GM20000 (cell line): ENCODE results near the gene FAM200B.
"Not testable (repeated sequence)": the region's sequence is repeated elsewhere in the genome, so short reads cannot be mapped to it uniquely, and the experiment has no call there.

ENCODE experiments used
- DNase-seq: peaks from one replicate; pipeline ENCODE4 v3.0.0; 2012; ENCODE audit warnings: low spot score
- TF ChIP-seq, protein P1 (sequence below): IDR thresholded peaks from 2 replicates; pipeline ENCODE4 v1.5.1; 2012; ENCODE audit warnings: mild to moderate bottlenecking, control low read depth; ENCODE audit errors: extremely low read depth, missing control alignments

FAM200B gene

DNA sequence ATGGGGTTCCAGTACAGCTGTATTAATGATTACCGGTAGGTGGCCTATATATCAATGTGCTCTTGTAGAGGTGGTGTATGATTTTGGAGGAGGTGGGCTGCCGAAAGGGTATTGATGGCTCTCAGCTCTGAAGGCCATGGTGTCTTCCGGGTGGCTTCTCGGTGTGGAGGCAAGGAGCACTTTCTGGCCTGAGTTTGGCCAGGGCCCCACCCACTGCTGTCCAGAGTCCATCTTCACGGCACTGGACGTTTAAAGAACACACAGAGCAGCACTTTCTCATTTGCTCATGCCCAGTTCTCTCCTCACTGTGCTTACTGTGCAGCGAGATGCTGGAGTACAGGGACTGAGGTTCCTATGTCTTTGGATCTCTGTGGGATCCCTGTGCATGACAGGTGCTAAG, 37.3 kb downstream of the FAM200B start:
- DNase-seq, result no peak
- TF ChIP-seq, protein P1, sequence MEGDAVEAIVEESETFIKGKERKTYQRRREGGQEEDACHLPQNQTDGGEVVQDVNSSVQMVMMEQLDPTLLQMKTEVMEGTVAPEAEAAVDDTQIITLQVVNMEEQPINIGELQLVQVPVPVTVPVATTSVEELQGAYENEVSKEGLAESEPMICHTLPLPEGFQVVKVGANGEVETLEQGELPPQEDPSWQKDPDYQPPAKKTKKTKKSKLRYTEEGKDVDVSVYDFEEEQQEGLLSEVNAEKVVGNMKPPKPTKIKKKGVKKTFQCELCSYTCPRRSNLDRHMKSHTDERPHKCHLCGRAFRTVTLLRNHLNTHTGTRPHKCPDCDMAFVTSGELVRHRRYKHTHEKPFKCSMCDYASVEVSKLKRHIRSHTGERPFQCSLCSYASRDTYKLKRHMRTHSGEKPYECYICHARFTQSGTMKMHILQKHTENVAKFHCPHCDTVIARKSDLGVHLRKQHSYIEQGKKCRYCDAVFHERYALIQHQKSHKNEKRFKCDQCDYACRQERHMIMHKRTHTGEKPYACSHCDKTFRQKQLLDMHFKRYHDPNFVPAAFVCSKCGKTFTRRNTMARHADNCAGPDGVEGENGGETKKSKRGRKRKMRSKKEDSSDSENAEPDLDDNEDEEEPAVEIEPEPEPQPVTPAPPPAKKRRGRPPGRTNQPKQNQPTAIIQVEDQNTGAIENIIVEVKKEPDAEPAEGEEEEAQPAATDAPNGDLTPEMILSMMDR, result no peak

DNA sequence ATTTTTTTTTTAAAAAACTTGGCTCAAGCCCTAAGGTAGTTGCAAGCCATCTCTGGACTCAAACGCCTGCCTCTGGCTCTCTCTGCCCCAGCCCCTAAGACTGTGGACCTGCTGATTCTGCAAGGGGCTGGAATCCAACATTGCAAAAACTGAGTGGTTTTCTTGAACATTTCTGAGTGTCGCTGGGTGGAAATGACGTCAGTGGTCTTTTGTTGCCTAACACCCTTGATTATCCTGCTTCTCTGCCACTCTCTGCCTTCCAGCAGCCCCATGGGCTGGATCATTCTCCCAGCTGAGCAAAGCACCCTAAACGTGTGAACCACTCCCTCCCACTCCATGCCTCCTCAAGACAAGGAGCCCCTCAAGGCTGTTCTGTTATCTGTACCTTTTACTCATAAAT, 37.9 kb downstream of the FAM200B start:
- no peak for DNase-seq

DNA sequence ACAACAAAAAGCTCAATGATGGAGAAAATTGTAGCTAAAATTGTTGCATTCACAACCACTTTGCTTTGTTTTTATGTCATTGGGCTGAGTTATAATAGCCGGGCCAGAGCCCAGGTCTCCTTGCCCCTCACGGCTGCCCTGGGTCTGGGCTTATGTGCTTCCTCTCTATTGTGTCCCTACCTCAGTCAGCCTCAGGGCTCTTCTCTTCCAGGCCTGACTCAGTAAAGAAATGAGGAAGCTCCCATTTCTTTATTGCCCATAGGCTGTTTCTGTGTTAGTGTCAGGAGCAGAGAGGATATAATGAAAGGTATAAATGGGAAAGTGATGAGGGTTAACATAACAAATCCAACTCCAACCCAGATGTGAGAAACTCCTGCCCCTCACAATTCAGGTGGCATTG, 39.2 kb downstream of the FAM200B start:
- DNase-seq, result no peak

More for the DNA sequence above, 37.9 kb downstream of the FAM200B start:
- TF ChIP-seq, protein P1, result no peak

DNA sequence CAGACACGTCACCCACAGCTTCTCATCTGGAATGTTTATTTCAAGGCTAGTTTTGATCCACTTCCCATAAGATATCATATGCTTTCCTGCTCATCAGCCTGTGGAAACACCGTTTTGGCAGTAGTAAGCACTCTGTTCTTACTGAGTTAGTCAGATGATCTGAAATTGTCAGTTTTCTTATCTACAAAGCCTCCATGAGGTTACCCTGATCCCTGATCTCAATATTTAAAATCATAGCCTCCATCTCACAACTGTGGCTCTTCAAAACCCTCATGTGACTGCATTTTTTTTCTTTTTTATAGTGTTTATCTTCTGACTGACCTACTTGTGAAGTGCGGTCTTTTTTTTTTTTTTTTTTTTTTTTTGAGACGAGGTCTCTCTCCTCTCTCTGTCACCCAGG, 44.0 kb downstream of the FAM200B start:
- no peak for DNase-seq
- TF ChIP-seq, protein P1, result no peak

More for the DNA sequence above, 39.2 kb downstream of the FAM200B start:
- TF ChIP-seq, protein P1, result no peak

DNA sequence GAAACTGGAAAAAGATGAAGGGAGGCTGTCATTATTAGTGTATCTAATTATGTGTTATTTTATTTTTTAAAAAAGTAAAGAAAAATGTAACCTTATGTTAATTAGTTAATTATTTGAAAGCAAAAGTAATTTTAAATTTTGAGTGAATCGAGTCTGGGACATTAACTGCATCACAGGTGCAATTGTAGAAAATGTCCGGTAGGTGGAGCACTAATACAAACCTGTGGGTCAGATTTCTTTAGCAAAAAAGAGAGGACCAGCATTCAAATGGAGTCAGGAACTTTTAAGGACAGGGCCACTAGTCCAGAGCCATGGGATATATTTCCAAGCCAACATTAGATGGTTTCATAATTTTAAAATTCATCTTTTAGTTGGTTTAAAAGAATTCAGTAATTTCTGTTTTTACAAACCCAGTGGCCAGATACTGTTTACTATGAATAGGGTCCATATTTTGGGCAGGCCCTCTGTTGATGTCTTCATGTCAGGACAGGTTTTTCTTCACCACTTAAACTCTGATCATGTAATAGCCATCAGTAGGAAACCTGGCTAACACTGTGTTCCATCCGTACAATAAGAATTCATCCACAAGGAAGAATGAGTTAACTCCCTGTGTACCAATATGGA, 48.4 kb downstream of the FAM200B start:
- DNase-seq, result peak; percentile 59
- TF ChIP-seq, protein P1, result peak; percentile 81

DNA sequence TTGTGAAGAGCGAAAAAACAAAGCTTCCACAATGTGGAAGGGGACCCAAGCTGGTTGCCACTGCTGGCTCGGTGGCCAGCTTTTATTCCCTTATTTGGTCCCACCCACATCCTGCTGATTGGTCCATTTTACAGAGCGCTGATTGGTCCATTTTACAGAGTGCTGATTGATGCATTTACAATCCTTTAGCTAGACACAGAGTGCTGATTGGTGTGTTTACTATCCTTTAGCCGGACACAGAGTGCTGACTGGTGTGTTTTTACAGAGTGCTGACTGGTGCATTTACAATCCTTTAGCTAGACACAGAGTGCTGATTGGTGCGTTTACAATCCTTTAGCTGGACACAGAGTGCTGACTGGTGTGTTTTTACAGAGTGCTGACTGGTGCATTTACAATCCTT, 51.4 kb downstream of the FAM200B start:
- DNase-seq, result not testable (repeated sequence)

DNA sequence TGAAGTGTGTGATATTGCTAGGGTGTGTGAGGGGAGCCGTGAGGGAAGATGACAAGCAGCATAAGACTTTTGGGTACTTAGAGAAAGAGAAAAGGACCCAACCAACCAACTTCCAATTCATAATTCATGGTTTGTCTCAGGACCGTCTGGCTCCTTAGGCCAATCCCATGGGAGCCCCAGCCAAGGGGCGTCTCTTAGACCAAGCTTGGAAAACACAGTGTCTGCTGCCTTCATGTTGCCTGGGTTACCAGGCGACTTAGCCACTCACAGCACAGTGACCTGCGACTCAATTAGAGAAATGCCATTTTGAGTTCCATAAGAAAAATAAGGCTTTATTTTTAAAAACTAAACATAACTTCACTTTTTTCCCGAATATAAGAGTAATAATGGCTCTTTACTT, 53.9 kb downstream of the FAM200B start:
- TF ChIP-seq, protein P1, result no peak
- no peak for DNase-seq

DNA sequence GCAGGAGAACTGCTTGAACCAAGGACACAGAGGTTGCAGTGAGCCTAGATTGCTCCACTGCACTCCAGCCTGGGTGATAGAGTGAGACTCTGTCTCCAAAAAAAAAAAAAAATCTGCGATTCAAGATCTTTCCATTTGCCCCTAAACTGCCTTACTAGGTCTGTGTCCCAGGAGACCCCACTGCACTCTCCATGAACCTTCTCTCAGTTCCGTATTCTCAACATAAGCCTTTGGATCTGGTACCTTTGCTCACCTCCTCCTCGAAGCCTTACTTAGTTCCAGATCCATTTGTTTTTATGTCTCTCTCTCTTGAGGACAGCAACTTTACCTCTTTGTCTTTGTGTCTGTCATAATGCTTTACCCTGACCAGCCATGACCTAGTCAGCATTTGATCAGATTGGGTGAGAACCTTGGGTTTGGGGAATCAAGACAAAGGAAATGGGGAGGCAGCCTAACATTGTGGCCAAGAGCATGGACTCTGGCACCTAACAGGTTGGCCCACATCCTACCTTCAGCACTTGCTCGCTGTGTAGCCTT, 55.0 kb downstream of the FAM200B start:
- TF ChIP-seq, protein P1, result no peak
- DNase-seq, result no peak
